Colon (tissue), 2 donors: Measurements from ENCODE around the gene ZDHHC3.
"Not testable (repeated sequence)": the region's sequence is repeated elsewhere in the genome, so short reads cannot be mapped to it uniquely, and the experiment has no call there.

Experiments
- FAIRE-seq: peaks from 2 replicates; lab custom pipeline; 2012; peaks lifted over from hg19 to GRCh38; lab: Jason Lieb, UNC
- donor health status: control.
- donor health status: control.

The ZDHHC3 gene

DNA sequence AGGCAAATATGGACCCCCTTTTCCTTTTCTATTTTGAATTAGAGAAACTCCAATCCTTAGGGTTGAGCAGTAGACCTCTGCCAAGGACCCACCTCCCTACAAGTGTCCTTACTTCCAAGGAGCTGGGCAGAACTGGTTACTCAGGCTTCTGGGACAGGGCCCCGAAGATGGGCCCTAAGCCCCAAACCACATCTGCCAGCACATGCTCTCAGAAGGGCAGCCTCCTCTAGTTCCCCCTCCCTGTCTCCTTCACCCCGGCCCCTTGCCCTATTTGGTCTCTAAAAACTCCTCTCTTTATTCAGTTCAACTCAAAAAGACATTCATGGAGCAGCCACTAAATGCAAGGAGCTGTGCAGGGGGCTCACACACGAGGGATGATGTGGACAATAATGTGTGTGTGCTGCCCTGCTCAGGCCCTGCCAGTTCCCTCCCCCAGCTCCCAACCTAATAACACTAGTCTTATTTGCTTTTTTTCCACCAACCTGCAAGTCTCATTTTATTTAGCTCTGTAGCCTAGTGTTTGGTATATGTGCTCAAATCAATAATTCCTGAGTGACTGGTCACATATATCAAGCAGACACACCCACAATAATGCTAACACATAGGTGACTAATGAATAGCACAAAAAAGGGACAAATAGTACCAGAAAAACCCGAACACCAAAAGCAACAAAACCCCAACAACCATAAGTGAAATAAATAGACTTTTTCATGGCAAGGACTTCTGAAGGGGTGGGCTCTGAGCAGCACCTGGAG, 12.2 kb downstream of the ZDHHC3 start:
- no peak for FAIRE-seq

DNA sequence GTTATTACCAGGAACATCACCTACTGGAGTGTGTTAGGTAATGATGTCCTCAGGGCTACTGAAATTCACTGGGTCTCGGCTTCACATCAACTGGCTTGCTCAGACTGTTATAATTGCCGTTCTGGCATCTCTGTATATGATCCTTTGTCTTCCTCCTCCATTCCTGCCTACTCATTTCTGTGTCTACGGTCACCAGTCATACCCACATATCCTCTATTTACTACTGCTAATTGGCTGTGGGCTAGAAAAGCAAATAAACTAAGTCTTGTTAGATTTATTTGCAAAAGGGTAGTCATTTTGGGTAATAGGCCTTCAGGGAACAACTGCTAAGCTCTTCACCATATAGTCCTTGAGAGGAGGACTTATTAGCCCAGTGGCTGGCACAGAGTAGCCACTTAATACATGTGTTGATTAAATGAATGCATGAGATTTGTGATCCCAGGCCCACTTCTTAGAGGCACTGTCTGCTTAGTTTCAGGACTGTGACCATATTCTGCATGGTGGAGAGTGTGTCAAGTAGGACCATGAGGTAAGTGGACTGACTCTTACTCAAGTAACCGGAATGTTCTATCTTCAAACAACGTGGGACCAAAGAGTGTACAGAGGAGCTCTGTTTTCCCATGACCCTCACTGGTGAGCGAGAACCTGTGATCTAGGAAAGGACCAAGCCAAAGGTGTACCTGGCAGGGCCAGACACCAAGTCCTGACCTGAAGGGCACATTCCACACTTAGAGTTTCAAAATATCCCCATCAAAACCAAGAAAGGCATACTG, 13.2 kb downstream of the ZDHHC3 start:
- FAIRE-seq: no peak

DNA sequence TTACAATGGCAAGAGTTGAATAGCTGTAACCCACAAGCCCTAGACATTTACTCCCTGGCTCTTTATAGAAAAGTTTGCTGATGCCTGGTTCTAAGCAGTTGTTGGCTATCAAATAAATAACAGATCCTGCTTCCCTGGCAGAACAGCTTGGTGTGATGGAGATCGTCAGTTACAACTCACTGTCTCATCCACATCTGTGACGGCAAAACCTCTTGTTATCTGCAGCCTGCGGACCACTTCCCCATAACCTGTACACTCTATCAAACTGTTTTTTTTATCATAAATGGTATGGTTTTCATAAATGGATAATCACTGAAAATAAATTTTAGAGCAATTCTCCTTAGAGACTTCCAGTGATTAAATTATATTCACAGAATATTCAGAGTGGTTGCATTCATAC, 14.1 kb downstream of the ZDHHC3 start:
- no peak for FAIRE-seq

DNA sequence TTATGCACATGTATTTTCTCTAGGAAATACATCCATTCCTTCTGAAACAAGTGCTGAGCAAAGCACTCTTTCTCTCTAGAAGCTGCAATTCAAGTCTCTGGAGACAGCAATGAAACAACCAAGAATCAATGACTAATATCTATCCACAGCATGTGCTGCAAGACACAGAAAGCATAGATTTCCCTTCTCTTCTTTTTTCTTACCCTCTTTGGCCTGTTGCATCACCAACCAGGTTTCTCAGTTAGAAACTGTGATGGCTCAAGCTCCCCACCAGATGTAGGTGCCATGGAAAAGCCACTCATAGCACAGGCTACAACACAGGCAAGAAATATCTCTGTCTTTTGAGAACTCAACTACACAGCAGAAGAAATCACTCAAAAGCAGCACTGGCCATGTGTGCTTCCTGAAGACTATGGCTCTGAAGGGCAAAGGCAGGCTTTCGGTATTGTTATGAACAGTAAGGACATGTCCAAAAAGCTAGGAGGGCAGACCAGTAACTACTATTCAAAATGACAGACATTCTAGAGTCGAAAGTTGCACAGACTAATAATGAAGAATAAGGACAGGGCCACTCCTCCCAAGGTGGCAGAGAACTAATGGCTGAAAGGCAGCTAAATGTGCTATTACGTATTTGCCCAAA, 15.5 kb downstream of the ZDHHC3 start:
- FAIRE-seq: no peak

DNA sequence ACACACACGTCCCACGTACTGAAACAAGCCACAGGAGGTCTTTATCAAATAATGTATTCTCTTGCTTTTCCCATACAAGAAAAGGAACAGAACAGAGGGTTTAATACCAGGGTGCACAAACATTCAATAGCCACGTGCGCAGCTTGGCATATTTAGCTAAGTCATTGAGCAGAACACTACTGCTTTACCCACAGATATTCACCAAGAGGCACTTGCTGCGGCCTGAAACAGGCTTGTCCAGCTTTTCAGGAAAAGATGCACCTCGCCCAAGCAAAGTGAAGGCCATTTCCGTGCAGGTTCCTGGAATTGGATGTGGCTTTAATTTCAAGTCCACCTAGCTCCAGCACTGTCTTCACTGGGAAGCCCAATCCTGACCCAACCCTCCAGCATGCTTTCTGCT, 17.6 kb downstream of the ZDHHC3 start:
- FAIRE-seq: no peak

DNA sequence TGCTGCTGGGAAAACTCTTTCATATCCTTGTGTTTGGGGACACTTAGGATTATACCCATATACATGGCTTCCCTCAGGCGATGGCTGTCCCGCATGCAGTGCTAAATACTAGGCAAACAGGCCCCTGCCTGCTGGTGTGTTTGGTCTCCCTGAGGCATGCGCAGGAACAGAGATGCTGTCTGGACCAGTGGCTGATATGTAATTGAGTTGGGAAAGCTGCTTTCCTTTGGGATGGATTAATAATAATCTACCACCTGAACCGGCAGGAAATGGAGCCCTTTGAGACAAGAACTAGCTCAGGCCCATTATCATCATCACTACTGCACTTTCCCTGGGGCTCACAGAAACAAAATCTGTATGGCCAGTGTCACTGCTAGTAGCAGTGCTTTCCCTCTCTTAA, 18.0 kb downstream of the ZDHHC3 start:
- no peak for FAIRE-seq

DNA sequence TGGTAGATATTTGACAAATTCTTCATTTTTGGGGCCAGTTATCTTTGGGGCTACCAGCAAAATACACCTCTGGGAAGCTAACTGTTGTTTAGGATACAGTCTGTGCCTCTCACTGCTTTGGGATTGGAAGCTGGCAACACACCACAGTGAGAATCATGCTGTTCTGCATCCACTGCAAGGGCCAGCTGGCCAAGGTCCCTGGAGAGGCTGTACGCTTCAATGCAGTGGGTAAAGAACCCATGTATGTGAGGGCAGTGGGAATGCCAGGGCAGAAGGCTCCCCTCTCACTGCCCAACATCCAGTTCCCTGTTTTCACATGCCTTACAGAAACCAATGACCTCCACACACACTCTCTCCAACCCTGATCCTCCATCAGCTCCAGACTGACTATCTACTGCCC, 20.1 kb downstream of the ZDHHC3 start:
- FAIRE-seq: no peak

DNA sequence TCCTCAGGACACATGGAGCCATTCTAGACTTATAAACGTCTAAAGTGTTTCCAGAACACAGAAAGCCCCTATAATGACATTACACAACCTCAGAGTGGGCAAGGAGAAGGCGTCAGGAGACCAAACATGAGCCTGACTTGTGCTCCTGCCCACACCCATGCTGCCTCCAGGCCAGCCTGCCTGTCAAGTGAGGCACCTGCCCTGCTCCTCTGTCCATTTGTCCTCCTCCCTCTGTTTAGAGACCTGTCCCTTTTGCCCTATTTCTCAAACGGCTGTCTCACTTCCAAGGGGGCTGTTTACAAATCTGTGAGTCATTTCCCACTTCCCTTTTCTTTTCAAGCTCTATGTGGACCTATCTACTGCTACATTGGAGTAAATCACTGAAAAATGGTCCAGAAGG, 21.0 kb downstream of the ZDHHC3 start:
- FAIRE-seq: no peak

DNA sequence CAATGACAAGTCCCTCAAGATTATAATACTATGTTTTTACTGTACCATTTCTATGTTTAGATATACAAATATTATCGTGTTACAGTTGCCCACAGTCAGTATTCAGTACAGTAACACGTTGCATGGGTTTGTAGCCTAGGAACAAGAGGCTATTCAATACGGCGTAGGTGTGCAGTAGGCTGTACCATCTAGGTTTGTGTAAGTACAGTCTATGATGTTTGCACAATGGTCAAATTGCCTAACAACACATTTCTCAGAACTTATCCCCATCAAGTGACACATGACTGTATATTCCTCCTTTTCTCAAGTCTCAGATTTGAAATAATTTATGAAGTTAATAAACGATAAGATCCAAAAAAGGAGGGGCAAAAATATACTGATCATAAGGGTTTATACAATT, 21.7 kb downstream of the ZDHHC3 start:
- no peak for FAIRE-seq

DNA sequence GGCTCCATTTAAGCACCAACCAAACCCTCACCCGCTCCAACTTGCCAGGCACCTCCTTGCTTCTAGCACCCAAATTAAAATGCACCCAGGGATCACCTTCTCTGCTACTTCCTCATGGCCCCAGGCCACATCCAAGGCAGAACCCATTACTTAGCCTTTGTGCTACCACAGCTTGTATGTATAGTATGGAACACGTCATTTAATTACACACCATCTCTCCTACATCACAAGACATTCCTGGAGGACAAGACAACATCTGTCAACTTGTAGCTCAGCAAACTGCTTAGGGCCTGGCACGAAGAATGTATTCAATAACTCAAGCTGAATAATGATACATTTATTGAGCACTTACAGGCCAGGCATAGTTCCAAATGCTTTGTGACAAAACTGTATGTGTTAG, 23.3 kb downstream of the ZDHHC3 start:
- FAIRE-seq: no peak

DNA sequence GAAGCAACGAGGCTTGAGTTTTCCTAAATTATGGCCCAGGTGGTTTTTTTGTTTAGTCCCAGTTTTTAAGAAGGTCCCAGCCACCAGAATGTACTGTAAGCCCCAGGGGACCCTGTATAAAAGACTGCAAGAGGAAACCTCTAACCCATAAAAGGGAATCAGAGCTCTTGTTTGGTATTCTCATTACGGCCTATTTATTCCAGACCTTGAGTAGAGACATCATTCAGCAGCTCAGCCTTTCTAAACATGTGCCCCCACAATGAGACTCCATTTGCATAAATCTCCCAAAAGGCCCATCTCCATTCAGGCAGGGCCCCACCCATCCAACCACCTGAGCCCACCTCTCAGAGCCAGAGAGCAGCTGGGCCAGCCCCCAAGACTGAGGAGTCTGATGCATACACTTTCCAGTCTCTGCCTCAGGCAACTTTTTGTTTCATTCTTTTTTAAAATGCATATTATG, 25.7 kb downstream of the ZDHHC3 start:
- FAIRE-seq: no peak

DNA sequence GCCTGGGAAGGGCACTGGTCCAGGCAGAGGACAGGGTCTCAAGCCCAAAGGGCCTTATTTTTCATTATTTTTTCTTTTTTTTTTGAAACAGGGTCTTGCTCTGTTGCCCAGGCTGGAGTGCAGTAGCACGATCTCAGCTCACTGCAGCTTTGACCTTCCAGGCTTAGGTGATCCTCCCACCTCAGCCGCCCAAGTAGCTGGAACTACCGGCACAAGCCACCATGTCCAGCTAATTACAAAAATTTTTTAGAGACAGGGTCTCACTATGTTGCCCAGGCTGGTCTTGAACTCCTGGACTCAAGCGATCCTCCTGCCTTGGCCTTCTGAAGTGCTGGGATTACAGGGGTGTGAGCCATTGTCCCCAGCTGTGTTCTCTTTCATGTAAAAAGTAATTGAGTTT, 26.2 kb downstream of the ZDHHC3 start:
- not testable (repeated sequence) for FAIRE-seq

DNA sequence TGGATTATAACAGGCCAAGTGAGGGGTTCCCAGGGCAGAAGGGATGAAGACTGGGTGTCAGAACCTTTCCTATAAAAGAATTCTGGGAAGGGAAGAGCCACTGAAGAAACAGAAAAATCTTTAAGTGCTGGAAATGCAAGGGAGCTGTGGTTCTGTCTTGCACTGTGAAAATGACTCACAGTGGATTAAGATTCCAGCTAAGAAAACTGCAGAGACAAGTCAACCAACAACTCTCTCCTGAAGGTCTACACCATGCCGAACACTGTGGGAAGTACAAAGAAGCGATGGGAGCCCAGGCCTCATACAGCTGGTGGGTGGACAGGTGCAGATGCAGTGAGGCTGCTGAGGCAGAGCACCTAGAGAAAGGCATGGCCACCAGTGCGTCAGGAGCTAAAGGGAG, 27.7 kb downstream of the ZDHHC3 start:
- no peak for FAIRE-seq

DNA sequence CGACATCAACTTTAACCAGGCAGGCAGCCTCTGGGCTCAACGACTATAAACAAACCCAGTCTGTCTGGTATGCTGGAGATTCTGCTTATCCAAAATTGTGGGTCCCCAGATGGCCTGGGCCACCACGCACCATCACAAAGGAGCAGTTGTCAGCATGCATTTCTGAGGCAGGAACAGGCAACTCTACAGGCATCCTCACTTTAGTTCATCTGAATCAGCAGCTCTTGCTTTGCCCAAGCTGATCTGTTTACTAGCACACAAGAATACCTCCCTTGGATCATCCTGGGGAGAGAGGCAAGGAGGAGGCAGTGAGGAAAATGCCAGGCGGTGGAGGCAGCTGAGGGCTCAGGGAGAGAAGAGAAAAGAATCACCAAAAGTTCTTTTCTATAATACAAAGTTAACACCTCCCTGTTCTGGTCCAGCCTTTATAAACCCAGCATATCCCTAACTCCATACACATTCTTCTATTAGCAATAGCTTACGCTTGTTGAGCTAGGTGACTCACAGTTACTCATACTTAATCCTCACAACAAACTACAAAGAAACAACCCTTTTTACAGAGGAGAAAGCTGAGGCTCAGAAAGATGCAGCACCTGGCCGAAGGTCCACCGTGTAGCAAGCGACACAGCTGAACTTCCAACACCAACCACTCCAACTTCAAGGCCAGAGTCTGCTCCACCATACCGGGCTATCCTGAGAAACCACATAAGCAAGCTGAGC, 33.6 kb downstream of the ZDHHC3 start:
- no peak for FAIRE-seq

DNA sequence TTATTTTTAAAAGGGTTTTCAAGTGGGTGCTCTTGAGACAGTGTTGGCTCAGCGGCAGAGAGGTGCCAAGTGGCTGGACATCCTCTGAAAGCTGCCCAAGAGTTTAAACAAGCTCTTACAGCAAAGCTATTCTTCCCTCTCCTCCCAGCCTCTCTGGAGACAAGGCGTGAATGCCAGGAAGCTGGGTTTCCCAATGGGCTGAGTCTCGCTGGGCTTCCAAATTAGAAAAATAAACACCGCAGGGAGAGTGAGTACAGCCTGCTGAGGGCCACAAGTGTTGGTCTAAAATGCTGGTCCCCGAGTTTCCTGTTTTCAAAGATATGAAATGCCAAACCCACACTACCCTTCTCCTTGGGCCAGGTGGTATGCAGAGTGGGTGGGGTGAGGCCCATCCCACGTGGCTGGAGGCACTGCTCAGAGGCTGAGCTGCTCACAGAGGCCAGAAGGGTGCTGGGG, 36.4 kb downstream of the ZDHHC3 start:
- FAIRE-seq: no peak

DNA sequence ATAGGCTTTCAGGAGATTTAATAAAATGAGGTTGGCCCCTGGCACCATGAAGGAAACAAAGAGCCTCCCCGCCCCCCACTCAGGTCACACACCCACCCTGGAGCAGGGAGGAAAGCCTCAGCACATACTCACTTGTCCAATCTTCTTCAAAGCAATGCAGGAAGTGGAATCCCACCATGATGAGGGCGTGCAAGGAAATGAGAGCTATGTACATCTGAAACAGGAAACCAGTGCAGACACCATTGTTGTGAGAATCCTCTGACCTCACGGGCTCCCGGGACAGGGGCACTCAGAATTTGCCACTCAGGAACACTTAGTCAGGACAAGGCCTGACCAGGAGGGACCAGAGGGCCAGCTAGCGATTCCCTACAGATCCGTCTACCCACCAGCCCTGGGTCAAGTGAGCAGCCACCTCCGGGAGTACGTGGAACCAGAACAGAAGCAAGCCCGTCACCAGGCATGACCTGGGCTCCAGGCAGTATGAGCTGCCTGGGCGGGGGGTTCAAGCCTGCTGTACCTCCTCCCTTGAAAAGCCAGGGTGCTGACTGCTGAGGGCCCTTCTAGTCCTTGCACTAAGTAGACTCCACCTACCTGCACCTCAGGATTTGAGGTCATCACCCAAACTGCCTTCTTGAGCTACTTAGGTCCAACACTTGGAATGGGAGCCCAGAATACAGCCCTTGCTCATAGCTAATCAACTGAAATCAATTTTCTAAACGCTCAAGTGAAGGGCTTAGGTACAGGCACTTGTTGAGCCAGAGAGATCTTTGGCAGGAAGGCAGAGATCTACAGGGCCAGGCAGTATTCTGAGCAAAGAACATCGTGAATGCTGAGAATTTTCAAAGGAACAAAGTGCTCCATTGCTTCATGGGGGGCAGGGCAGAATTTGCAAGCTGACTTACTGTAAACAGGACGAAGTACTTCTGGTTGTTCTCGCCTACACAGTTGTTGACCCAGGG, 42.7 kb downstream of the ZDHHC3 start:
- FAIRE-seq: no peak

DNA sequence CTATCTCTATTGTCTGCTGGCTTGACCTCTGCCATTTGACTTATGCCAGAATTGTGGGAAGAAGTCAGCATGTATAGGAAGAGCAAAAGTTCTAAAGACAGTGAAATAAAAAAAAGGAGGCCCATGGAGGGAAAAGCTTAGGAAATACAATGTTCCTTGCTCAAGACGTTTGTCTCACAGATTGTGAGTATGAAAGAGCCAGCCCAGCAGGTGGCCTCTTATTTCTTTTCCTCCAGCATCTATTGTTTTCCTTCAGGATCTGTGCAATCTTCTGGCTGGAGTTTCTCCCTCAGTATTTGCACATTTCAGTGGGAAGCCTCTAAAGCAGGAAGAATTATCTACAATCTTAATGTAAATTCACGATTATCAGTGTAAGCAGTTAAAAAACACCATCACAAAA, 43.7 kb downstream of the ZDHHC3 start:
- no peak for FAIRE-seq

DNA sequence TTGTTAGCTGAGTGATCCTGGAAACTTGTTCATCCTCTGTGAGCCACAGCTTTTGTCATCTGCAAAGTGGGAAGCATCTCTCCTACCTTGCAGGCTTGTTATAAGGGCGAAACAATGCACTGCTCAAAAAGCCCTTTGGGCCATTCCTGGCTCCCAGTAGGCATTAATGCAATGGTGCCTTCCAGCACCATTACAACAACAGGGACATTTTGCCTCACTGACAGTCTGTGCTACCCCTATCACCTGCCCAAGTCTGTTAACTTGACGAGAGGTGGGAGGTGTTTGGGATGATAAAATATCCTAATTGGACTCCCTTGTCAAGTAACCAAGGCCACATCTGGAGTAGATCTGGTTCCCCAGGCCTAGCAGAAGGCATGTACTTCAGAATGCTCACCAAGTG, 44.2 kb downstream of the ZDHHC3 start:
- no peak for FAIRE-seq

DNA sequence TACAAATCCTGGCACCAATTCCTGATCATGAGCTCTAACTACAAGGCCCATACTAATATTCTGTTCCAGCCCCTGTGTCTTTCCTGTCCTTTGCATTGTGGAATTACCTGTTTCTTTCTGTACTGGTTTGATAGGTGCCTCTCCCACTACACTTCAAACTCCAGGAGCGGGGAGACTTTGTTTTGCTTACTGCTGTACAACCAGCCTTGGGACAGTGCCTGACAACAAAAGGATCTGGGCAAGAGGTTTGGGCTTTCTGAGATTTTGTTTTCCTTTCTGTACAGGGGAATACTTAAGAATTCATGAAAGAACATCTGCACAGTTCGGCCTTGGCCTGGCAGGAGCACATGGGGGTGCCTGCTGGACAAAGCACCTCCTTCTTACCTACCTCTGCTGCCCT, 45.1 kb downstream of the ZDHHC3 start:
- FAIRE-seq: no peak

DNA sequence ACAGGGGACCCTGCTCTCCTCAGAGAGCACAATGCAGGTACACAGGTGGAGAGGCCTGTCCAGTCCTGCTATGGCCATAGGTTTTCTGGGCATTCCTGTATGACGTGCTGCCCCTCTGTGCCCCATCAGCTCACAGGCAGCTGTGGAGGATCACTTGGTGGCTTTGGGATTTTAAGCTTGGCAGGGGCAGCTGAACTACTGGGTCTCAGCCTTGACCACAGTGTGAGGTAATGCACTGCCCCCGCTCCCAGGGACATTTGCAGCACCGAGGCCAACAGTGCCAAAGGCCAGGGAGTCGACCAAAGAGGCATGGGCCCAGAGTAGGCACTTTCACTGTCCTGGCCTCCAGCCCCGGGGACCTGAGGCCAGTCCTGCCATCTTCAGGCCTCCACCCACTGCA, 46.2 kb downstream of the ZDHHC3 start:
- FAIRE-seq: no peak

DNA sequence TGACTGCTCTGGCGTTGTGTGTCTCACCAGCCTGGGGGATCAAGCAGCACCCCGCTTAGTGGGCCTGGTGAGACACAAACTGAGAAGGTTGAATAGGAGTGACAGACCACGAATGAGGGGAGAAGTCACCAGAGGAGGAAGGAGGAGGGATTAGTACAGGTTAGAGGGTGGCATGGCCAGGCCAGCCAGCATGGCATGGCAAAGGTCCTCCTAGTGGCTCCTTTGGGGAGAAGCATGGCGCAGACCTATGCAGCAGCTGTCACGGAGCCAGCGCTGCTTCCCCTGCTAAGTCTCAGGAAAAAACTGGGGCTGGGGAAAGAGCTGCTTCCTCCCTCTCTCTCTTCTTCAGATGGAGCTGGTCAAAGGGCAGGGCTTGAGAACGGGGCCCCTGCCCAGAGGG, 48.6 kb downstream of the ZDHHC3 start:
- FAIRE-seq: no peak
